Daoy (cell line): ENCODE results near the gene CHM. TPM values are rescaled to one million over a fixed set of nuclear protein-coding genes. Genes with fewer than 3 reads are reported as not detected.
"Not testable (repeated sequence)": the region's sequence is repeated elsewhere in the genome, so short reads cannot be mapped to it uniquely, and the experiment has no call there.

Experiments
- DNase-seq: peaks from one replicate; pipeline ENCODE4 v3.0.0-alpha.2; 2015; ENCODE audit warnings: low read depth
- total RNA-seq: library from RNA; depleted of rRNA; stranded (reverse); fragments of >200 nt; shearing (Covaris generic); gene quantifications from 2 replicates; pipeline ENCODE4 v1.2.3, GENCODE V29; 2014

CHM gene
- total RNA-seq, 1 experiment from 2014 or later: 13.3 TPM

DNA sequence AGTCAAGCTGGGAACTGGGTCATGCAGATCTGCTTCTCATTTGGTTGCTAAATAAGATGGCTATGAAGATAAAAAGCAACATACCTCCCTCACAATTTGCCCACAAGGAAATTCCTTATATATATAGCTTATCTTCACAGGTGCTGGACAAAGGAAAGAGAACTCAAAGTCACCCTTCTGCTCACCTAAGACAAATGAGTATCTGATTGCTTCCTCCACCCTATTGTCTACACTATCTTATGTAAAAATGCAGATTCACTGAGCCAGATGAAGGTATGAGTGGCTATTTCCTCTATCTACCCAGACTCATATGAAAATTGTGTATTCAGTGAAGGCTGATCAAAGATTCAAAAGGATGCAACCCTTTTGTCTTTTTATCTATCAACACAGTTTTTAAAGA is 50.8 kb downstream of the CHM start:
- DNase-seq: no peak

DNA sequence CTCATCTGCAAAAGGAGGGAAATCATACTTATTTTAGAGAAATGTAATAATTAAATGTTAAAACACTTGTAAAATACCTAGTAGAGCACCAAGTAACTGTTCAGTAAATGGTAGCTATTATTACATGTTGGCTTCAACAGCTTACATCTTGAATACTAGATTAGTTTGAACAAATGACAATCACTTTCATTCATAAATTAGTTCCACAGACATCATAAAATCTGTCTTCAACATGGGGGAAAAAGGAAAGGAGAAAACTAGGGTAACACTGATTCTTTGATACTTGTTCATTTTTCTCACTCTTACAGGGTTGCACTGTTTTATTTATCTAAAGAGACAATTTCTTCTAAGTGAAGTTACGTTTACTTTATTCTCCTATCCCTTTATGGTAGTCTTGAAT is 51.7 kb downstream of the CHM start:
- DNase-seq: no peak

DNA sequence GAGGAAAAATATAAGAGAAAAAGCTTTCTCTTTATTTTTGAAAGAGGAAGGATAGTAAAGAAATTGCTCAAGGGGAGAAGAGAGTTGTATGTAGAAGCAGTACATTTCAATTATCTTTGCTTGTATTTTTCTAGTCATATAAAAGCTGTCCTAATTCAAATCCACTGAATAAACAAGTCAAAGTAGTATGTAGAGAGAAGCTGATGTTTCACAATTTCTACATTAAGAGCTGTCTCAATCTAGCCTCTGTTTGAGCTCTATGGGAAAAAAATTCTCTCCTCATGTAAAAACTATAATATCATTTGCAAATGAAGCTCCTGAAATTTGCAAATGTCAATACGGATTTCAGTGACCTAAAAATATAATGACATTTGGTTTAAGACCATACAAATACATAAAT is 52.6 kb downstream of the CHM start:
- DNase-seq: no peak

DNA sequence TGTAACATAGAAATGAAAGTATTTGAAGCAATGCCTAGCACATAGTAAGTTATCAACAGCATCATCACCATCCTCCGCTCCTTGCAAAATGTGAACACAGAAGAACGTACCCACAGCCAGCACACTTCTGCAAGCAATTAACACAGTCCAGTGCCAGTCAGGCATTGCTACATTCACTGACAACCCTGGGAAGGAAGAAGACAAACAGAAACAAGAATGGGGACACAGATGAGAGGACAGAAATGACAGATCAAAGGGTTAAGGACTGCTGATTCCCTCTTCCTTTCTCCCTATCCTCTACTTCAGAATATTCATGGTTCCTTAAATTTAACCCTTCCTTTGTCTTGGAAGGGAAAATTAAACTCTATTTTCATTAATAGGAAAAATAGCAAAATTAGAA is 53.1 kb downstream of the CHM start:
- DNase-seq: no peak

DNA sequence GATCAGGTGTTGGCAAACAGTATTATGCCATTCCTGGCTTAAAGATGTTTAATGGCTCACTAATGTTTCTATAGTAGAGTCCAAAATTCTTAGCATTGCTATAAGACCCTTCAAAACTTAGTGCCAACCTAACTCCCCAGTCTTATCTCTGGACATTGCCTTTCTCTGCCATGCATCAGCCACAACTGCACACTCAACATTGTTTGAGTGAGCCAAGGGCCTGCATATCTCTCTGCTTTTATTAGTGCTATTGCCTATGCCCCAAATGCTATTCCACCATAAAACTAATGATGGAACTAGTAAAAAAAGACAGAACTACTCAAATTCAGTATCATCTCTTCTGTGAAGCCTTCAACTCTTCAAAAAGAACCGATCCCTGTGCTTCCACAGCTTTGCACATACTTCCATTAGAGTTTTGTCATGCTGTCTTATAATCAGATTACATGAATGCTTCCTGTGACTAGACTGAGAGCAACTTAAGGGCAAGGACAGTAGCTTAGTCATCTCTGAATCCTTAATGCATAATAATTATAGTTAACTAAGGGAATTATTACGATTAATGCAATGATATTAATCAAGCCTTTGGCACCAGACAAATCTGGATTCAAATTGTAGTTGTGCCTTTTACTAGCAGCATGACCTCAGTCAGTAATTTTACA is 53.7 kb downstream of the CHM start:
- no peak for DNase-seq

DNA sequence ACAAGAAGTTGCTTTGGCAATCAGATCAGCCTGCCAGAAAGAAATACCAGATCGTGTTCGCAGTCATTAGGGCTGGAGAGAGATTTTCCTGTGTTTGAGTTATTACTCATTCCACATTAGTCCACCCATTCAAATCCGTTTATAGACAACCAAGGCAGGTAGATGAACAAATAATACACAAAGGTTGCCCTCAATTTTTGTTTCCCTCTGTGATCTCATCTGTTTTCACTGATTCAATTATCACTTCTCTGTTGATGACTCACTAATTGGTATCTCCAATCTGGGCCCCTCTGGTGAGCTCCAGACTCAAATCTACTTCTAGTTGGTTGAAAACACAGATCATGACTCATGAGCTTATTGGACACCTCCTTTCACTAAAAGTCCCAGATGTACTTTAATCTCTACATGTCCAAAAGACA is 54.5 kb downstream of the CHM start:
- DNase-seq: peak; percentile 6

DNA sequence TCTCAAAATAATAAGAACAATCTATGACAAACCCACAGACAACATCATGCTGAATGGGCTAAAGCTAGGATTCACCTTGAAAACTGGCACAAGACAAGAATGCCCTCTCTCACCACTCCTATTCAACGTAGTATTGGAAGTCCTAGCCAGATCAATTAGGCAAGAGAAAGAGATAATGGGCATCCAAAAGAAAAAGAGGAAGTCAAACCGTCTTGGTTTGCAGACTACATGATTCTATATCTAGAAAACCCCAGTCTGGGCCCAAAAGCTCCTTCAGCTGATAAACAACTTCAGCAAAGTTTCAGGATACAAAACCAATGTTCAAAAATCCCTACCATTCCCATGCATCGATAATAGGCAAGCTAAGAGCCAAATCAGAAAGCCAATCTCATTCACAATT is 59.0 kb downstream of the CHM start:
- DNase-seq: no peak

DNA sequence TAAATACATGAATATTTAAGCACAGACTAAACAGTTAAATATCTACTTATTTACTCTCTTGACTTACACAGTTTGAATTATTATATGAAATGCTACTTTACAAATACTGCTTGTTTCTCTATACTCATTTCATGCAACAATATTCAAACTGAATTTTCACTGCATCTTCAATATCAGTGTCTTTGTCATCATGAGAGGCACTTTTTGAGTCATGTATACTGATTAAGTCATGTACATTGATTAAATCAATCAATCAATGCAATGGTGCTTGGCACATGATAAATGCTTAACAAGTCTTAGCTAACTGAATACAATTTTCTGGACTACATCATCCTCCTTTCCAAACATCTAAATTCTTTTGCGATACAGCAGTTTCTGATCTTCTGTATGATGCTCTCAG is 67.1 kb downstream of the CHM start:
- no peak for DNase-seq

DNA sequence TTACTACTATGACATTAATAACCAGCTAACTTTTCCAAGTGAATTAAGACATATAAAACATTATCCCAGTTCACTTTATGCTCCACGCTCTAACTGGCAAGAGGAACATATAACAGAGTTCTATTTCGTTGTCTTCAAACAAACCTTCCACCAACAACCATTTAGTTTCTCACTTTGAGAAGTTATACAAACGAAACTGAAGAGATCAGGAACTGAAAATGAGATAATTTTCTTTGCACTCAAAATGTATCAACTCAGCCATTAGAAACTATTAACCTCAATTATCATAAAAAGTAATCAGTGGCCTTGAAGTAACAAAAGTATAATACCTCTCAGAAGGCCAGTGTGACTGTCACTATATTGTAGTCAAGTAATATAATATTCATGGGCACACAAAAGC is 70.1 kb downstream of the CHM start:
- no peak for DNase-seq

DNA sequence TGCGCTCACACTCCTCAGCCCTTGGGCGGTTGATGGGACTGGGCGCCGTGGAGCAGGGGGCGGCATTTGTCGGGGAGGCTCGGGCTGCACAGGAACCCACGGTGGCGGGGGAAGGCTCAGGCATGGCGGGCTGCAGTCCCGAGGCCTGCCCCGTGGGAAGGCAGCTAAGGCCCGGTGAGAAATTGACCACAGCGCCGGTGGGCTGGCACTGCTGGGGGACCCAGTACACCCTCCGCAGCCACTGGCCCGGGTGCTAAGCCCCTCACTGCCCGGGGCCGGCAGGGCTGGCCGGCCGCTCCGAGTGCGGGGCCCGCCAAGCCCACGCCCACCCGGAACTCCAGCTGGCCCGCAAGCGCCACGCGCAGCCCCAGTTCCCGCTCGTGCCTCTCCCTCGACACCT is 75.0 kb downstream of the CHM start:
- not testable (repeated sequence) for DNase-seq

DNA sequence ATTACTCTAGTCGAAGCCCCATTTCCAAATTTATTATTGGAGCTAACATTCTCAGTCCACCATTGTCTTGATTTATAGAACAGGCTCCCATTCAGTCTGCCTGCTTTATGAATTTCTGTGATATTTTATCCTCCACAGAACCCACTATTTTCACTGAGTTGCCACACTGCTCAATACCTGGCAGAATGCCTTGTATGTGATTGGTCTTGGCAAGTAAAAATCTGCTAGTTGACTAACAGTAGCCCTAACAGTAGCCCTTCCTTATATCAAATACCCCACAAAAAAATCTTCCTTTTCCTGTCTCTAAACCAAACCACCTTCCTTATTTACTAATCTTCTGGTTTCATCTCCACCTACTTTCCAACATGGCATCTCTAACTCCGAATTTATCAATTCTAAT is 82.6 kb downstream of the CHM start:
- DNase-seq: no peak

DNA sequence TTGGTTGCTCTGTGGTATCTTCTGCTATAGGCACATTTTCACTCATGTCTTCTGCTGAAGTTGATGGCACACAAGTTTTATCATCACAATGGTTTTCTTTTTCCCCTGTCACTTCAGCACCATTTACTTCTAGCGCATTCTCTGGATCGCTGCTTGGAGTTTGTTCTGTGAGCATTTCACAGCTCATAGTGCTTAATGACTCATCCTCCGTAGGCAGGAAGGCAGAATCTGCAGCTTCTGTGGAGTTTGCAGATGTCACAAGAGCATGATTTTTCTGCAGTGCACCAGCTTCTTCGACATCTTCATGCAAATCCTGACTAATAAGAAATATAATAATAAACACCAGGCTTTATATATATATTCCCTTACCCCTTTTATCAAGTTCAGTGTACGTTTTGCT is 83.6 kb downstream of the CHM start:
- peak; percentile 5 for DNase-seq

DNA sequence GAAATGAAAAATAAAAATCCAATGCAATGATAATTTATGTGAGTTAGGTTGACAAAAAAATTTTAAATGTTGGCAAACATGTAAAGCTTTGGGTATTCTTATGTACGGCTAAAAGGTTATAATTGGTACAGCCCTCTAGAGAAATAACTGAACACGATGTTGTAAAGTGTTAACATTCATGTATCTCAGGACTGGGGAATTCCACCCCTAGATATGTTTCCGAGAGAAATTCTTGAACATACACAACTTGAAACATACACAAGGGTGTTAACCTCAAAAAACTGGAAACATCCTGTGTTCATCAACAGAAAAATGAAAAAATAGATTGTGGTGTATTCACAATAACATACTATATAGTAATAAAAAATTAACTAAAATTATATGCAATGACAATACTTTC is 91.8 kb downstream of the CHM start:
- no peak for DNase-seq

DNA sequence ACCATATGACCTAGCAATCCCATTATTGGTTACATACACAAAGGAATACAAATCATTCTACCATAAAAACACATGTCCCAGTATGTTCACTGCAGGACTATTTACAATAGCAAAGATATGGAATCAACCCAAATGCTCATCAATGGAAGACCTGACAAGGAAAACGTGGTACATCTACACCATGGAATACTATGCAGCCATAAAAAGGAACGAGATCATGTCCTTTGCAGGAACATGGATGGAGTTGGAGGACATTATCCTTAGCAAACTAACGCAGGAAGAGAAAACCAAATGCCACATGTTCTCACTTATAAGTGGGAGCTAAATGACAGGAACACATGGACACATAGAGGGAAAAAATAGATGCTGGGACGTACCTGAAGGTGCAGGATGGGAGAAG is 102.6 kb downstream of the CHM start:
- not testable (repeated sequence) for DNase-seq

DNA sequence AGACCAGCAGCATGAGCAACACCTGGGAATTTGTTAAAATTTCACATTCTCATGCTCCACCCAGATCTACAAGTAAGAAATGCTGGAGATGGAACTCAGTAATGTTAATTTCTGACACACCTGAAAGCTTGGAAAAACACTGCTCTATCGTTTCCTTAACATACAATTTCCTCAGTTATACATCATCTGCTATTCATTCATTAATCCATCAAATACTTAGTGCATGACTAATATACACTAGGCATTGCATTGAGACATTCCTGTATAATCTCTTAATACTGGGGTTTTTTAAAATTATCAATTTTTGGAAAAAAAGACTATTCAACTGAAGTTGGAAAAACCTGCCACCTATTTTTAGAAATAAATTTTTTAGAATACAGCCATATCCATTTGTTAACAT is 106.1 kb downstream of the CHM start:
- no peak for DNase-seq

DNA sequence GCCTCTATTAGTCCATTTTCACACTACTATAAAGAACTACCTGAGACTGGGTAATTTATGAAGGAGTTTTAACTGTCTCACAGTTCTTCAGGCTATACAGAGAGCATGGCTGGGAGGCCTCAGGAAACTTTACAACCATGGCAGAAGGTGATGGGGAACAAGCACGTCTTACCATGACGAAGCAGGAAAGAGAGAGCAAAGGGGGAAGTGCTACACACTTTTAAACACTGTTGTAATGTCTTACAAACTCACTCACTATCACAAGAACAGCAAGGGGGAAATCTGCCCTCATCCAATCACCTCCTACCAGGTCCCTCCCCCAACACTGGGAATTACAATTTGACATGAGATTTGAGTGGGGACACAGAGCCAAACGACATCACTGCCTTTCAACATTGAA is 107.4 kb downstream of the CHM start:
- DNase-seq: not testable (repeated sequence)

DNA sequence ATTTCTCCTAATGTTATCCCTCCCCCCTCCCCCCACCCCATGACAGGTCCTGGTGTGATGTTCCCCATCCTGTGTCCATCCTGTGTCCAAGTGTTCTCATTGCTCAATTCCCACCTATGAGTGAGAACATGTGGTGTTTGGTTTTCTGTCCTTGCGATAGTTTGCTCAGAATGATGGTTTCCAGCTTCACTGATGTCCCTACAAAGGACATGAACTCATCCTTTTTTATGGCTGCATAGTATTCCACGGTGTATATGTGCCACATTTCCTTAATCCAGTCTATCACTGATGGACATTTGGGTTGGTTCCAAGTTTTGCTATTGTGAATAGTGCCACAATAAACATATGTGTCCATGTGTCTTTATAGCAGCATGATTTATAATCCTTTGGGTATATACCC is 113.0 kb downstream of the CHM start:
- DNase-seq: not testable (repeated sequence)

DNA sequence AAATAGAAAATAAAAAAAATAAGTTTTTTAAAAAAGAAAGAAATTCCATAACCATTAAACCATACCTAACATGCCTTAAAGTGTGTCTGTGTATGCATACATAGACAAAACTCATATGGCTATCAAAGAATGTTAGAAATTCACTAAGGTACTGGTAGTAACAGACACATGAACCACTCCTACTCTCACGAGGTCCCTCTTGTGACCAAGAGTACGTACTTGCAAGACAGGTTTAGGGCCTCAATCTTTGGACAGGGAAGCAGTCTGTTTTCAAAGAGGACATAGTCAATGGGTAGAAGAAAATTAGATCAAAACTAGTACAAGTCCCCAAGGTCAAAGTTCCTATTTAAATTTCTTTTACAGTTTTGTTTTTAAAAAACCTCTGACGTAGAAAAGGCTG is 117.3 kb downstream of the CHM start:
- DNase-seq: no peak

DNA sequence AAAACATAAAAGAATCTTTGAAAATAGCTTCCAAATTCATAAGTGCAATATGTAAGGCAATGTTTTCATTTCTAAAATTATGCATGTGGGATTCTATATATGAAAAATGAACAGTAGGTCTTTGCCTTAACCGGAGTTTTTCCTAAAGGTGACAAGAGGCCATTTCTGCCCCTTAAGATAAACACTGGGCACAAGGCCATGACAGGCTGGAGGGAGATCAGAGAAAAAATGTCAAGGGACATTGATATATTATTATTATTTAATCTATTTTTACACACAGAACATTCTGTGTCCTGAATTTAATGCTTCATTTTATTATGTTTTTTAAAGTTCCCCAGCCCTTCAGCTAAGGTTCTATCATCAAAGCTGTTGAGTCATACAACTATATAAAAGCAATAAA is 118.8 kb downstream of the CHM start:
- no peak for DNase-seq

DNA sequence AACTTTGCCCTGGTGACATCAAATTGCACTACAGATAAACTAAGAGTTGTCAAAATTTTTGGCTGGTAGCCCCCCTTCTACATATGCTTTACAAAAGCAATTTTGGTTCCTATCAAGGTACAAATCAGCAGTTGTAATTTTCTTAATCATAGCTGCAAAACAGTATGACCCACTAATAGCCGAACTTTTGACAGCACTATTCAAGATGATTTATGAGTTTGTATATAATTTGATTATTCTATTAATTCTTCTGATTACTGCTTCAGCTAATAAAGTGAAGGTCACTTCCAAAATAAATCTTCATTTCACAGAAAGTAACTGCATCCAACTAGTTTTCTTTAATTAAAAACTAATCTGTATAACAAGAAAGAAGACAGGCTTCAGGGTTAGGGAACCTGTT is 119.6 kb downstream of the CHM start:
- DNase-seq: no peak

DNA sequence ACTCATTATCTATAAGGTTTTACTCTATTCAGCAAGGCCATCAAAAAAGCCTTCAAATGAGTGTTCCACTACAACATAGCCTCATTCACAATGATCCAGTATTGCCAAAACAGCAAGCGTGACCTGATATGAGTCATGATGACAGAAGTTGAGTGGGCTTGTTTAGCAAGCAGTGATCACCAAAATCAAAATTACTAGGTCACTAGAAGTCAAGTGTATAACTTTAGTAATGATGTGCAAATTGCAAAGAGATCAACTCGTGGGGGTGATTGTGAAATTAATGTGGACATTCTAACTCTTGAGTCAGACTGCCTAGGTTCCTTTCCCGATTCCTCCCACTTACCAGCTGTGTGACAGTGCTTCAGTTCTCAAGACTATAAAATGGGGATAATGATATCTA is 124.5 kb downstream of the CHM start:
- DNase-seq: peak; percentile 1

DNA sequence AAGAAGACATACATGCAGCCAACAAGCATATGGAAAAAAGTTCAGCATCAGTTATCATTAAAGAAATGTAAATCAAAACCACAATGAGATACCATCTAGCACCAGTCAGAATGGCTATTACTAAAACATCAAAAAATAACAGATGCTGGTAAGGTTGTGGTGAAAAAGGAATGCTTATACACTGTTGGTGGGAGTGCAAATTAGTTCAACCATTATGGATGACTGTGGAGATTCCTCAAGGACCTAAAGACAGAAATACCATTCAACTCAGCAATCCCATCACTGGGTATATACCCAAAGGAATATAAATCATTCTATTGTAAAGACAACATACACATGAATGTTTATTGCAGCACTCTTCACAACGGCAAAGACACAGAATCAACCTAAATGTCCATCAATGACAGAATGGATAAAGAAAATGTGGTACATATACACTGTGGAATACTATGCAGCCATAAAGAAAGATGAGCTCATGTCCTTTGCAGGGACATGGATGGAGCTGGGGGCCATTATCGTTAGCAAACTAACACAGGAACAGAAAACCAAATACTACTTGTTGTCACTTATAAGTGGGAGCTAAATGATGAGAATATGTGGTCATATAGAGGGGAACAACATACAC is 130.6 kb downstream of the CHM start:
- not testable (repeated sequence) for DNase-seq

DNA sequence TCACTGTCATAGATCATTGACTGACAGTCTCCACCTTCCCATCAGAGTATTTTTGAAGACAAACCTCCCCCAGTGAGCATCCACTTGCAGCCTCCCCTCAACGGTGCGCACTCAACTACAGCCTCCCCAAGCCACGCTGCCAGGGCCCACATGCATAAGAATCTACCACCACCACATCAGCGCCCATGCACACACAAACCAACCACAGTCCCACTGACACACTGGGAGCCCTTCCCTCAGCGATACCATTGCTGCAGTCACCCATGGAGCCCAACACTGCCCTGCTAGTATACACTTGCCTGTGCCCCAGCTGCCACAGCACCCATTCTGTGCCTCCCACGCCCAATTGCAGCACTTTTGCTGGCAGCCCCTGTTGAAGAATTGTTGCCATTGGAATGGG is 132.9 kb downstream of the CHM start:
- DNase-seq: no peak

DNA sequence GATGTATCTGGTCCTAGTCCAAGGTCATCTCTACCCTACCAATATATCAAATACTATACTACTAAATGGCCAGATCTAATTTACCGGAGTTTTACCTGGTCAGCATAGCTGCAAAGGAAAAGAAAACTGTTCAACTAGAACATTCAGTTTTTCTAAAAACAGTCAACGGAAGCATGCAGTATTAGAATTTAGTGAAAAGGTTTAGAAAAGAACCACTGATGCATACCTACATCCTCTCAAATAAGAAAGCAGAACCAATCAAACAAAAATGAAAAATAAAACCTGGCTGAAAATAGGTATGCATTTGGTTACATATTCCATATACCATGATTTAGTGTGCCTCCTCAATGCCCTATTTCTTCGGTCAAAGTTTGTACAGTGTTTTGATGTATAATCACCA is 140.0 kb downstream of the CHM start:
- DNase-seq: no peak
